Fibroblast of the aortic adventitia (primary cell): ENCODE measurements around the gene PRRC2C. TPM values are rescaled to one million over a fixed set of nuclear protein-coding genes. Genes with fewer than 3 reads are reported as not detected.

Source experiments
- DNase-seq: peaks from one replicate; pipeline ENCODE4 v3.0.0-alpha.2; 2010; ENCODE audit warnings: low read depth
- H3K4me3 ChIP-seq: 2 replicates; pipeline ENCODE4 v1.5.1; 2011; ENCODE audit warnings: low read depth, mild to moderate bottlenecking, control low read depth, low read length, moderate library complexity
- CTCF ChIP-seq: IDR thresholded peaks from 2 replicates; pipeline ENCODE4 v1.5.1; 2011; ENCODE audit warnings: mild to moderate bottlenecking, low read length, control low read depth, inconsistent platforms; ENCODE audit not compliant: insufficient read depth
- total RNA-seq: library from RNA; depleted of rRNA; stranded (reverse); fragments of >200 nt; gene quantifications from 2 replicates; pipeline ENCODE4 v1.2.3, GENCODE V29; 2012; ENCODE audit warnings: low replicate concordance

The PRRC2C gene
- total RNA-seq, 1 donor: 79.3 TPM

DNA sequence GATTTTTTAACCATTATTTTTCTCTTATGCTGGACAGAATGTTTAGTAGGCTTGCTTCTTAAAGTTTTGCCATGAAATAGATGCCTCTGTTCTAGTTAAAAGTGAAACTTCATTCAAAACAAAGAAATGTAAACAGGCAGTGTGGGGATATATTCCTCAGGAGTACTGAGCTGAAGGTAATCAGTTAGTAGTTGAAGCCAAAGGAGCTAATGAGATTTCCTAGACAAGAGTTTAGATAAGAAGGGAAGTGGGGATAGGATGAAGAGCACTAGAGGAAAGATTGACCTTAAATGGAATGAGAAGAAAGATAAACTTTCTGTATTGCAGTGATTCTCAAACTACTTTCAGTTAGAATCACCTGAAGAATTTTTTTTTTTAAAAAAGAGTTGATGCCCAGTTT lies 23.9 kb downstream of the PRRC2C start:
- no peak for DNase-seq
- TF ChIP-seq CTCF: no peak
- no peak overlapping the region for H3K4me3 ChIP-seq

- TF ChIP-seq CTCF: no peak
- H3K4me3 ChIP-seq: no peak overlapping the region
- DNase-seq: no peak
Observed at GRCh38 chr1:171513743-171514142, 28.4 kb downstream of the PRRC2C start.

- DNase-seq: no peak
- no peak overlapping the region for H3K4me3 ChIP-seq
- TF ChIP-seq CTCF: no peak
Observed at GRCh38 chr1:171515299-171515698, 30.0 kb downstream of the PRRC2C start.

- no peak for TF ChIP-seq CTCF
- H3K4me3 ChIP-seq: no peak overlapping the region
- no peak for DNase-seq
Observed at GRCh38 chr1:171515741-171516140, 30.4 kb downstream of the PRRC2C start.

- TF ChIP-seq CTCF: no peak
- no peak for DNase-seq
- H3K4me3 ChIP-seq: no peak overlapping the region
Observed at GRCh38 chr1:171521567-171521966, 36.2 kb downstream of the PRRC2C start.

DNA sequence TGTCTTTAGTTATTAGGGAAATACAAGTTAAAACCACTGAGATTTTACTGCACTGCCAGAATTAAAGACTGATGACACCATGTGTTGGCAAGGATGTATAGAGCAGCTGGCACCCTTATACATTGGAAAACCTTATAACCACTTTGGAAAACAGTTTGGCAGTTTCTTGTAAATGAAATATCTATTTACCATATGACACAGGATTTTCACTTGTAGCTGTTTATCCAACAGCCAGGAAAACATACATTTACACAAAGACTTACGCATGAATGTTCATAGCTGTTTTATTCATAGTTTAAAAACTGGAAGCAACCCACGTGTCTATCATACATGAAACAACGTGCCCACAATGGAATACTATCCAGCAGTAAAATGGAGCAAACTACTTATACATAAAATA lies 45.3 kb downstream of the PRRC2C start:
- no peak for TF ChIP-seq CTCF
- H3K4me3 ChIP-seq: no peak overlapping the region
- no peak for DNase-seq

- TF ChIP-seq CTCF: no peak
- DNase-seq: no peak
- H3K4me3 ChIP-seq: no peak overlapping the region
Observed at GRCh38 chr1:171532520-171532919, 47.2 kb downstream of the PRRC2C start.
